ENCODE data around the gene GOPC.

Gene GOPC

GRCh38 chr6:117629119-117629660 lies 26.9 kb upstream of the GOPC start:
- H3K27ac ChIP-seq (ENCODE audit: low read length): no peak overlapping the region
- H3K4me3 ChIP-seq (ENCODE audit: low read length): no peak overlapping the region
- H3K9me3 ChIP-seq (ENCODE audit: insufficient read depth, low read length): peaks cover 8% of the 10 kb centered on the region; the same call in 1 of the 2 replicates
- H3K79me2 ChIP-seq (ENCODE audit: low read length): no peaks in the 10 kb centered on the region
- H3K4me2 ChIP-seq (ENCODE audit: low read length): no peak overlapping the region
- H2AFZ ChIP-seq (ENCODE audit: low read depth, low read length): no peak overlapping the region
- no peaks in the 10 kb centered on the region for H4K20me1 ChIP-seq (ENCODE audit: insufficient read depth, low read length)
- H3K27me3 ChIP-seq (ENCODE audit: low read depth, low read length): no peaks in the 10 kb centered on the region
- TF ChIP-seq CTCF (IDR thresholded peaks at IDR 0.05; ENCODE audit: low read depth, low read length) (no peak), EZH2phosphoT487 (IDR thresholded peaks at IDR 0.05; ENCODE audit: low read depth) (no peak)
- H3K4me1 ChIP-seq (ENCODE audit: low read length): no peaks in the 10 kb centered on the region
- H3K36me3 ChIP-seq (replicated peaks; ENCODE audit: low read depth, low read length): peaks cover 5% of the 10 kb centered on the region
- no peak overlapping the region for H3K9ac ChIP-seq (ENCODE audit: low read length)

- Histone ChIP-seq H3K9me3 (ENCODE audit: insufficient read depth, low read length) (peaks cover 8% of the 10 kb centered on the region; the same call in 1 of the 2 replicates), H3K4me3 (ENCODE audit: low read length) (no peak overlapping the region), H3K9ac (ENCODE audit: low read length) (no peak overlapping the region), H3K79me2 (ENCODE audit: low read length) (no peaks in the 10 kb centered on the region), H4K20me1 (ENCODE audit: insufficient read depth, low read length) (no peaks in the 10 kb centered on the region), H3K27ac (ENCODE audit: low read length) (no peak overlapping the region), H3K36me3 (replicated peaks; ENCODE audit: low read depth, low read length) (peaks cover 8% of the 10 kb centered on the region), H2AFZ (ENCODE audit: low read depth, low read length) (no peak overlapping the region), H3K4me2 (ENCODE audit: low read length) (no peak overlapping the region), H3K27me3 (ENCODE audit: low read depth, low read length) (no peaks in the 10 kb centered on the region), H3K4me1 (ENCODE audit: low read length) (no peaks in the 10 kb centered on the region)
- no peak for TF ChIP-seq EZH2phosphoT487 (IDR thresholded peaks at IDR 0.05; ENCODE audit: low read depth)
- TF ChIP-seq CTCF (IDR thresholded peaks at IDR 0.05; ENCODE audit: low read depth, low read length): no peak
Observed at GRCh38 chr6:117627533-117627932, 25.2 kb upstream of the GOPC start.

GRCh38 chr6:117624869-117625481 lies 22.7 kb upstream of the GOPC start:
- H3K9ac ChIP-seq (ENCODE audit: low read length): no peak overlapping the region
- H4K20me1 ChIP-seq (ENCODE audit: insufficient read depth, low read length): no peaks in the 10 kb centered on the region
- H3K27ac ChIP-seq (ENCODE audit: low read length): no peak overlapping the region
- H3K27me3 ChIP-seq (ENCODE audit: low read depth, low read length): no peaks in the 10 kb centered on the region
- H3K9me3 ChIP-seq (ENCODE audit: insufficient read depth, low read length): peaks cover 5% of the 10 kb centered on the region
- H2AFZ ChIP-seq (ENCODE audit: low read depth, low read length): no peak overlapping the region
- H3K79me2 ChIP-seq (ENCODE audit: low read length): no peaks in the 10 kb centered on the region
- H3K4me1 ChIP-seq (ENCODE audit: low read length): no peaks in the 10 kb centered on the region
- no peak for TF ChIP-seq EZH2phosphoT487 (IDR thresholded peaks at IDR 0.05; ENCODE audit: low read depth)
- no peak for TF ChIP-seq CTCF (IDR thresholded peaks at IDR 0.05; ENCODE audit: low read depth, low read length)
- H3K4me3 ChIP-seq (ENCODE audit: low read length): no peak overlapping the region
- H3K4me2 ChIP-seq (ENCODE audit: low read length): no peak overlapping the region
- peaks cover 8% of the 10 kb centered on the region for H3K36me3 ChIP-seq (replicated peaks; ENCODE audit: low read depth, low read length)

GRCh38 chr6:117619178-117619577 lies 16.9 kb upstream of the GOPC start:
- no peaks in the 10 kb centered on the region; the same call in none of the 2 replicates for H3K9me3 ChIP-seq (ENCODE audit: insufficient read depth, low read length)
- TF ChIP-seq CTCF (IDR thresholded peaks at IDR 0.05; ENCODE audit: low read depth, low read length): no peak
- TF ChIP-seq EZH2phosphoT487 (IDR thresholded peaks at IDR 0.05; ENCODE audit: low read depth): no peak
- no peak overlapping the region for H3K4me2 ChIP-seq (ENCODE audit: low read length)
- no peak overlapping the region for H2AFZ ChIP-seq (ENCODE audit: low read depth, low read length)
- peaks cover 3% of the 10 kb centered on the region for H3K36me3 ChIP-seq (replicated peaks; ENCODE audit: low read depth, low read length)
- H3K27me3 ChIP-seq (ENCODE audit: low read depth, low read length): no peaks in the 10 kb centered on the region
- peaks cover 37% of the 10 kb centered on the region for H3K4me1 ChIP-seq (ENCODE audit: low read length)
- no peak overlapping the region for H3K4me3 ChIP-seq (ENCODE audit: low read length)
- peak overlapping the region; percentile 23; the same call in 1 of the 2 replicates for H3K27ac ChIP-seq (ENCODE audit: low read length)
- H4K20me1 ChIP-seq (ENCODE audit: insufficient read depth, low read length): no peaks in the 10 kb centered on the region
- no peak overlapping the region for H3K9ac ChIP-seq (ENCODE audit: low read length)
- no peaks in the 10 kb centered on the region for H3K79me2 ChIP-seq (ENCODE audit: low read length)

Data from OCI-LY3 (cell line).